ENCODE data around the gene ADRM1. TPM values are rescaled to one million over a fixed set of nuclear protein-coding genes. Genes with fewer than 3 reads are reported as not detected.

Gene ADRM1
- total and polyA plus RNA-seq, 7 donors, result 61.3 to 130 (median 102) TPM

GRCh38 chr20:62330576-62331317, 27.9 kb downstream of the ADRM1 start:
- peaks cover 70 to 100% (median 93%) of the 10 kb centered on the region in 4 donors for H3K36me3 ChIP-seq

GRCh38 chr20:62331347-62331746, 28.6 kb downstream of the ADRM1 start:
- no peaks in the 10 kb centered on the region for H3K27me3 ChIP-seq
- no peaks in the 10 kb centered on the region for H3K9me3 ChIP-seq
- TF ChIP-seq POLR2A (IDR thresholded peaks at IDR 0.05) (no peak), CTCF (IDR thresholded peaks at IDR 0.05) (no peak), EP300 (IDR thresholded peaks at IDR 0.05) (no peak), POLR2AphosphoS5 (IDR thresholded peaks at IDR 0.05) (no peak)
- H3K36me3 ChIP-seq, result peaks cover 71 to 100% (median 95%) of the 10 kb centered on the region in 4 donors
- peak overlapping the region in 2 of 4 donors; percentile 4 to 7 for H3K27ac ChIP-seq
- no peaks in the 10 kb centered on the region for H3K4me1 ChIP-seq
- DNase-seq, result no peak
- intact Hi-C loops (cut with DNase I), result no loop called here
- H3K4me3 ChIP-seq, result no peak overlapping the region
- WGBS, 2 donors, result 94% methylated on average over 19 of the region's 19 CpGs

More at GRCh38 chr20:62330576-62331317, 27.9 kb downstream of the ADRM1 start:
- no peak for DNase-seq
- H3K4me3 ChIP-seq, result no peak overlapping the region
- H3K27ac ChIP-seq, result no peak overlapping the region
- WGBS, 2 donors, result 87 to 91% methylated on average over 46 of the region's 46 CpGs
- H3K27me3 ChIP-seq, result no peaks in the 10 kb centered on the region
- no peaks in the 10 kb centered on the region for H3K4me1 ChIP-seq
- TF ChIP-seq POLR2AphosphoS5 (IDR thresholded peaks at IDR 0.05), result no peak
- TF ChIP-seq POLR2A (IDR thresholded peaks at IDR 0.05), result no peak
- no peak for TF ChIP-seq EP300 (IDR thresholded peaks at IDR 0.05)
- no peak for TF ChIP-seq CTCF (IDR thresholded peaks at IDR 0.05)
- intact Hi-C loops (cut with DNase I), result no loop called here
- no peaks in the 10 kb centered on the region for H3K9me3 ChIP-seq

DNA sequence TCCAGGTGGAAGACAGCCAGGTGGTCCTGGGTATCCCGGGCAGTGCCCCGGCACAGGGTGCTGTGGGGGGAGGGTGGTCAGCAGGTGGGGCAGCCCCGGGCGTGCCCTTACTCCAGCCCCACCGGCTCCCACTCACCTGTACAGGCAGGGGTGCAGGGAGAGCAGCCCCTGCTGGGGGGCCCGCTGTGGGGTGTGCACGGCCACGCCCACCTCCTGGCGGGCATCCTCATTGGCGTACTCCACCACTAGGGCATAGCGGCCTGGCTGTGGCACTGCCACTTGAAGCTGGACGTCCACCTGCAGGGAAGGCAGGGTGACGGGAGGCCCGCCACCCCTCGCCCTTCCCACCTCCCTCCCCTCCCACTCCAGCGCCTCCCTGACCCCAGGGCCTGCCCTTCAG, 29.6 kb downstream of the ADRM1 start:
- WGBS, 2 donors, result 78 to 88% methylated on average over 16 of the region's 16 CpGs
- Histone ChIP-seq H3K9me3 (no peaks in the 10 kb centered on the region), H3K27ac (no peak overlapping the region), H3K36me3 (peaks cover 68 to 100% (median 95%) of the 10 kb centered on the region in 4 donors), H3K4me3 (no peak overlapping the region), H3K27me3 (no peaks in the 10 kb centered on the region), H3K4me1 (no peaks in the 10 kb centered on the region)
- TF ChIP-seq POLR2A (IDR thresholded peaks at IDR 0.05) (no peak), CTCF (IDR thresholded peaks at IDR 0.05) (no peak), EP300 (IDR thresholded peaks at IDR 0.05) (no peak), POLR2AphosphoS5 (IDR thresholded peaks at IDR 0.05) (no peak)
- intact Hi-C loops (cut with DNase I), result no loop called here
- DNase-seq, result no peak

DNA sequence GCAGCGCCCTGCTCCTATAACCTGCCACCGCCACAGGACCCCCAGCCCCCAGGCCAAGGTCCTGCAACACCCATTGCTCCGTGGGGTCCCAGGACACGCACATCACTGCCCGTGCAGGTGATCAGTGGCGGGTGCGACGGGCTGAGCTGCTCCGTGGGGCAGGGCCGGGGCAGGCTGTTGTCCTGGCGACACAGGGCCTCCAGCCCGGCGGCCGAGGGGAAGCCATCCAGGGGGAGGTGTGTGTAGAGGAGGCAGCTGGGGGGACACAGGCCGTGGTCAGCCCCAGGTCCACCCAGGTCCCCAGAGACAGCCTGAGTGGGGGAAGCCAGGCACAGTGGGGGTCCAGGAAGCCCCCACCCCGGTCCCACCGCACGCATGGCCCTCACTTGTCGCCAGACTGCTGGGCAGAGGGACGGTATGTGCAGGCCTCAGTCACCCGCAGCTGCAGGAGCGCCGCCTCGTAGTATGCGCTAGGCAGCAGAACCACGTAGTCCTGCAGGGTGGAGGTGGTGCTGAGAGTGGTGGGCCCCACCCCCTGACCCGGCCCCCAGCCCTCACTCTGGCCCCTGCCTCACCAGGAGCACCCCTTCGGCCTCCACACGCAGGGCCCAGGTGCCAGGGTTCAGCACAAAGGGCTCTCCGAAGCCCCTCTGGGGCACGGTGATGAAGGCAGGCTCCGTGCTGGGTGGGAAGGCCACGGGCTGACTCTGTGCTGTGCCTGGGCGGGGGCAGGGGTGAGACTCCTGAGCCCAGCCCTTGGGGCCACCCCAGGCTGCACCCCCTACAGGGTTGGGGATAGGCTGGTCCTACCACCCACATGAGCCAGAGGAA, 30.4 kb downstream of the ADRM1 start:
- intact Hi-C loops (cut with DNase I), result no loop called here
- no peaks in the 10 kb centered on the region for H3K4me1 ChIP-seq
- TF ChIP-seq CTCF (IDR thresholded peaks at IDR 0.05) (no peak), EP300 (IDR thresholded peaks at IDR 0.05) (no peak), POLR2A (IDR thresholded peaks at IDR 0.05) (no peak), POLR2AphosphoS5 (IDR thresholded peaks at IDR 0.05) (no peak)
- no peak overlapping the region for H3K4me3 ChIP-seq
- no peaks in the 10 kb centered on the region for H3K9me3 ChIP-seq
- no peaks in the 10 kb centered on the region for H3K27me3 ChIP-seq
- DNase-seq, result no peak
- H3K36me3 ChIP-seq, result peaks cover 75 to 100% (median 95%) of the 10 kb centered on the region in 4 donors
- peak overlapping the region in 1 of 4 donors; percentile 2 for H3K27ac ChIP-seq
- 89 to 94% methylated on average over 34 of the region's 34 CpGs for WGBS, 2 donors

Data from sigmoid colon (tissue), 7 donors.